ENCODE measurements around the gene DSPP.
"Not testable (repeated sequence)": the region's sequence is repeated elsewhere in the genome, so short reads cannot be mapped to it uniquely, and the experiment has no call there.

DSPP gene

GRCh38 chr4:87608229-87608628 lies at the start of gene DSPP:
DSPP (plus strand) TSS chr4:87608529; CDS start chr4:87610909, 2,380 bp downstream.
- no peak within 1 kb of the TSS for H3K27ac ChIP-seq (ENCODE audit: low read length)
- no peaks in the 10 kb centered on the region for H3K36me3 ChIP-seq (ENCODE audit: control insufficient read depth in 2 of 2, insufficient read depth in 2 of 2, low read length in 2 of 2)
- H3K27me3 ChIP-seq (ENCODE audit: control insufficient read depth in 1 of 2, insufficient read depth in 2 of 2, low read length in 2 of 2): no peaks in the 10 kb centered on the region
- no peak within 1 kb of the TSS for H3K9ac ChIP-seq (ENCODE audit: low read length in 2 of 2)
- no peaks in the 10 kb centered on the region for H3K9me3 ChIP-seq (ENCODE audit: control insufficient read depth in 2 of 2, low read length in 2 of 2)
- H3K4me1 ChIP-seq (ENCODE audit: control insufficient read depth, insufficient read depth, low read length): no peaks in the 10 kb centered on the region
- H3K4me3 ChIP-seq (ENCODE audit: low read length in 2 of 2): no peak within 1 kb of the TSS

DNA sequence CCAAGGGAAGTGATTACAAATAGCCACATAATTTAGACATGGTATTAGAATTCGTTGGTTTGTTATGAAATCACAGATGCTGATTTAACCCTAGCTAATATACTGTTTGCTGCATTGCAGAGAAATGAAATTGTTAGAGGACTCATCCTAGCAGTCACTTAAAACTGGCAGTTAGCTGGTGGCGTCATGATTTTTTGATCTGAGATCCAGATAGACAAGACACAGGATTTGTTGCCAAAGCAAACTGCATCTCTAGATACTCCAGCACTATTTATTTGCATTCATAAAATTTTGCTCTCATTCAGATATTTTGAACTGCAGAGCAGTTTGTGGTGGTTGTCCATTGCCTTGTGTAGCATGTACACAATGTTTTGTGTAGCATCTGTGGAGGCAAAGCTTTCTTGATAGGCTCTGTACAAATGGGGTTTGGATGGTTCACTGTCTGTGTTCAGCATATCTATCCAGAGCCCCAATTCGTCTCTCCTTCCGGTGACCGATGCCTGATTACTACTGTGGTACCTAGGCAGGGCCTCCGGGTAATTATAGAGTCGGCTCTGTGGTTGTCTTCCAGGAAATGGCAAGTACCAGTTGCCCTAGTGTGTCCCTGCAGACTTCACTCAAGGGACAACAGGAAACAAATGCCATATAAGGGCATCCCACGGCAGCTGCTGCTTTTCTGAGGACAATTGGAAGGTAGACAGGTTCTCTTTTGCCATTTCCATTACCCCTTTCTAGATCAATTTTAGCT lies 49.1 kb upstream of the DSPP start:
- Histone ChIP-seq H3K4me1 (ENCODE audit: control insufficient read depth, insufficient read depth, low read length) (no peaks in the 10 kb centered on the region), H3K27me3 (ENCODE audit: control insufficient read depth in 1 of 2, insufficient read depth in 2 of 2, low read length in 2 of 2) (peaks cover 0 to 3% of the 10 kb centered on the region in 2 donors), H3K4me3 (ENCODE audit: low read length in 2 of 2) (no peak overlapping the region), H3K27ac (ENCODE audit: low read length) (no peak overlapping the region), H3K9me3 (ENCODE audit: control insufficient read depth in 2 of 2, low read length in 2 of 2) (no peaks in the 10 kb centered on the region), H3K9ac (ENCODE audit: low read length in 2 of 2) (no peak overlapping the region), H3K36me3 (ENCODE audit: control insufficient read depth in 2 of 2, insufficient read depth in 2 of 2, low read length in 2 of 2) (no peaks in the 10 kb centered on the region)

- H3K27ac ChIP-seq (ENCODE audit: low read length): no peak overlapping the region
- H3K4me1 ChIP-seq (ENCODE audit: control insufficient read depth, insufficient read depth, low read length): no peaks in the 10 kb centered on the region
- no peak overlapping the region for H3K9ac ChIP-seq (ENCODE audit: low read length in 2 of 2)
- H3K9me3 ChIP-seq (ENCODE audit: control insufficient read depth in 2 of 2, low read length in 2 of 2): no peaks in the 10 kb centered on the region
- no peaks in the 10 kb centered on the region for H3K36me3 ChIP-seq (ENCODE audit: control insufficient read depth in 2 of 2, insufficient read depth in 2 of 2, low read length in 2 of 2)
- H3K4me3 ChIP-seq (ENCODE audit: low read length in 2 of 2): no peak overlapping the region
- peaks cover 0 to 3% of the 10 kb centered on the region in 2 donors for H3K27me3 ChIP-seq (ENCODE audit: control insufficient read depth in 1 of 2, insufficient read depth in 2 of 2, low read length in 2 of 2)
Measured at GRCh38 chr4:87560802-87561201, 47.5 kb upstream of the DSPP start.

DNA sequence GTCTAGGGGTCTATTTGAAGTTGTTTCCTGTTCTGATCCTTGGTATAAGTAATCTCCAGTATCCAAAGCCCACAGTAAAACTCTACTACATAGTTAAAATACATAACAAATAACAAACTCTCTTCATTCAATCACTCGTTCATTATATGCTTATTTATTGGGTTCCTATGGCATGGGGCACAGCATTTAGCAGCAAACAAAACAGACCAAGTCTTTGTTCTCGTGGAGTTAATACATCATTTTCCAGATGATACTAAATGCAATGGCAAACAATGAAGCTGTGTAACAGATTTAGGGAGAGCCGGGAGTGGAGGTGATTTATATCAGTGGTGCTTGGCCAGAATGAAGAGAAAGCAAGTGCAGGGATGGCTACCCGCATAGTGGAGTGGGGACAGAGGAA lies 42.6 kb upstream of the DSPP start:
- Histone ChIP-seq H3K9me3 (ENCODE audit: control insufficient read depth in 2 of 2, low read length in 2 of 2) (no peaks in the 10 kb centered on the region), H3K9ac (ENCODE audit: low read length in 2 of 2) (no peak overlapping the region), H3K27ac (ENCODE audit: low read length) (no peak overlapping the region), H3K27me3 (ENCODE audit: control insufficient read depth in 1 of 2, insufficient read depth in 2 of 2, low read length in 2 of 2) (peaks cover 0 to 2% of the 10 kb centered on the region in 2 donors), H3K36me3 (ENCODE audit: control insufficient read depth in 2 of 2, insufficient read depth in 2 of 2, low read length in 2 of 2) (no peaks in the 10 kb centered on the region), H3K4me3 (ENCODE audit: low read length in 2 of 2) (no peak overlapping the region), H3K4me1 (ENCODE audit: control insufficient read depth, insufficient read depth, low read length) (no peaks in the 10 kb centered on the region)

DNA sequence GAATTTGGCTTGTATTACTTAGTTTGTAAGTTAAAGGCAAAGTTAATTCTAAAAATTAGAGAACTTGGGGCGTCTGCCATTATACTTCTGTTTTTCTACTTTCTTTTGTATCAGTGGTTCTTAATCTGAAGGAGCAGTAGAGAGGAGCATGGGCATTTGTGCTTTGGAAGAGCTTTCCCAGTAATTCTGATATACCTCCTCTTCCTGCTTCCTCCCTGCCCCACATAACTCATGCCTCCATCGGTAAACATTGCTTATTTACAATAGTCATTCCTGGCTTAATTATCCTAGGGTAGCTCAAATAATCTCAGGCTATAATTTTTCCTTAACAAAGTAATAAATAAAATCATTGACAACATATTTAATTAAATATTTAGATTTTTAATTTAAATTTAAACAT lies 42.1 kb upstream of the DSPP start:
- Histone ChIP-seq H3K4me1 (ENCODE audit: control insufficient read depth, insufficient read depth, low read length) (no peaks in the 10 kb centered on the region), H3K36me3 (ENCODE audit: control insufficient read depth in 2 of 2, insufficient read depth in 2 of 2, low read length in 2 of 2) (no peaks in the 10 kb centered on the region), H3K9ac (ENCODE audit: low read length in 2 of 2) (no peak overlapping the region), H3K4me3 (ENCODE audit: low read length in 2 of 2) (no peak overlapping the region), H3K27me3 (ENCODE audit: control insufficient read depth in 1 of 2, insufficient read depth in 2 of 2, low read length in 2 of 2) (no peaks in the 10 kb centered on the region), H3K9me3 (ENCODE audit: control insufficient read depth in 2 of 2, low read length in 2 of 2) (no peaks in the 10 kb centered on the region), H3K27ac (ENCODE audit: low read length) (no peak overlapping the region)

GRCh38 chr4:87567191-87567590 lies 41.1 kb upstream of the DSPP start:
- Histone ChIP-seq H3K36me3 (ENCODE audit: control insufficient read depth in 2 of 2, insufficient read depth in 2 of 2, low read length in 2 of 2) (no peaks in the 10 kb centered on the region), H3K9me3 (ENCODE audit: control insufficient read depth in 2 of 2, low read length in 2 of 2) (no peaks in the 10 kb centered on the region), H3K9ac (ENCODE audit: low read length in 2 of 2) (no peak overlapping the region), H3K4me3 (ENCODE audit: low read length in 2 of 2) (no peak overlapping the region), H3K4me1 (ENCODE audit: control insufficient read depth, insufficient read depth, low read length) (no peaks in the 10 kb centered on the region), H3K27ac (ENCODE audit: low read length) (no peak overlapping the region), H3K27me3 (ENCODE audit: control insufficient read depth in 1 of 2, insufficient read depth in 2 of 2, low read length in 2 of 2) (no peaks in the 10 kb centered on the region)

- Histone ChIP-seq H3K27me3 (ENCODE audit: control insufficient read depth in 1 of 2, insufficient read depth in 2 of 2, low read length in 2 of 2) (no peaks in the 10 kb centered on the region), H3K9ac (ENCODE audit: low read length in 2 of 2) (no peak overlapping the region), H3K4me3 (ENCODE audit: low read length in 2 of 2) (no peak overlapping the region), H3K36me3 (ENCODE audit: control insufficient read depth in 2 of 2, insufficient read depth in 2 of 2, low read length in 2 of 2) (no peaks in the 10 kb centered on the region), H3K9me3 (ENCODE audit: control insufficient read depth in 2 of 2, low read length in 2 of 2) (no peaks in the 10 kb centered on the region), H3K4me1 (ENCODE audit: control insufficient read depth, insufficient read depth, low read length) (no peaks in the 10 kb centered on the region), H3K27ac (ENCODE audit: low read length) (no peak overlapping the region)
Measured at GRCh38 chr4:87570290-87570805, 38.0 kb upstream of the DSPP start.

GRCh38 chr4:87574376-87574775 lies 34.0 kb upstream of the DSPP start:
- not testable (repeated sequence) for H3K9me3 ChIP-seq (ENCODE audit: control insufficient read depth in 2 of 2, low read length in 2 of 2); H3K27ac ChIP-seq (ENCODE audit: low read length)

GRCh38 chr4:87574996-87575395 lies 33.3 kb upstream of the DSPP start:
- H3K4me3 ChIP-seq (ENCODE audit: low read length in 2 of 2): no peak overlapping the region
- H3K9ac ChIP-seq (ENCODE audit: low read length in 2 of 2): no peak overlapping the region
- no peak overlapping the region for H3K27ac ChIP-seq (ENCODE audit: low read length)
- no peaks in the 10 kb centered on the region for H3K36me3 ChIP-seq (ENCODE audit: control insufficient read depth in 2 of 2, insufficient read depth in 2 of 2, low read length in 2 of 2)
- no peaks in the 10 kb centered on the region for H3K27me3 ChIP-seq (ENCODE audit: control insufficient read depth in 1 of 2, insufficient read depth in 2 of 2, low read length in 2 of 2)
- H3K9me3 ChIP-seq (ENCODE audit: control insufficient read depth in 2 of 2, low read length in 2 of 2): no peaks in the 10 kb centered on the region
- H3K4me1 ChIP-seq (ENCODE audit: control insufficient read depth, insufficient read depth, low read length): no peaks in the 10 kb centered on the region

More at GRCh38 chr4:87574376-87574775, 34.0 kb upstream of the DSPP start:
- not testable (repeated sequence) for H3K4me3 ChIP-seq (ENCODE audit: low read length in 2 of 2); H3K27me3 ChIP-seq (ENCODE audit: control insufficient read depth in 1 of 2, insufficient read depth in 2 of 2, low read length in 2 of 2); H3K9ac ChIP-seq (ENCODE audit: low read length in 2 of 2); H3K4me1 ChIP-seq (ENCODE audit: control insufficient read depth, insufficient read depth, low read length); H3K36me3 ChIP-seq (ENCODE audit: control insufficient read depth in 2 of 2, insufficient read depth in 2 of 2, low read length in 2 of 2)

DNA sequence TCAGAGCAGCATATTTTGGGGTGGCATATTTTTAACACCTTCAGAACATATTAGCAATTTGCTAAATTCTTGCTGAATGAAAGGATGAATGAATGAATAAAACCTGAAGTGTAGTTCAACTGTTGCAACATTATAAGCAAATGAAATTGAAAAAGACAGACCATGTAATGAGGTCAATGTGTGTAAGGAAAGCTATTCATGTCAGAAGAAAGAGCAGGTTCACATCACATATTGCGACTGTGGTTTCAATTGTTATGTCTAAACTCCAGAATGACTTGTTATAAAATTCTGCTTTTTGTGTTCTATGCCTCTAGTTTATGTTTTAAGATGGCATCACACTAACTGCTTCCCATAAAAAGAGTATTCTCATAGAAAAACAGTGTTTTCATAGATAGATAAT lies 32.9 kb upstream of the DSPP start:
- no peak overlapping the region for H3K4me3 ChIP-seq (ENCODE audit: low read length in 2 of 2)
- no peaks in the 10 kb centered on the region for H3K9me3 ChIP-seq (ENCODE audit: control insufficient read depth in 2 of 2, low read length in 2 of 2)
- no peaks in the 10 kb centered on the region for H3K4me1 ChIP-seq (ENCODE audit: control insufficient read depth, insufficient read depth, low read length)
- H3K27me3 ChIP-seq (ENCODE audit: control insufficient read depth in 1 of 2, insufficient read depth in 2 of 2, low read length in 2 of 2): no peaks in the 10 kb centered on the region
- H3K9ac ChIP-seq (ENCODE audit: low read length in 2 of 2): no peak overlapping the region
- no peak overlapping the region for H3K27ac ChIP-seq (ENCODE audit: low read length)
- no peaks in the 10 kb centered on the region for H3K36me3 ChIP-seq (ENCODE audit: control insufficient read depth in 2 of 2, insufficient read depth in 2 of 2, low read length in 2 of 2)

DNA sequence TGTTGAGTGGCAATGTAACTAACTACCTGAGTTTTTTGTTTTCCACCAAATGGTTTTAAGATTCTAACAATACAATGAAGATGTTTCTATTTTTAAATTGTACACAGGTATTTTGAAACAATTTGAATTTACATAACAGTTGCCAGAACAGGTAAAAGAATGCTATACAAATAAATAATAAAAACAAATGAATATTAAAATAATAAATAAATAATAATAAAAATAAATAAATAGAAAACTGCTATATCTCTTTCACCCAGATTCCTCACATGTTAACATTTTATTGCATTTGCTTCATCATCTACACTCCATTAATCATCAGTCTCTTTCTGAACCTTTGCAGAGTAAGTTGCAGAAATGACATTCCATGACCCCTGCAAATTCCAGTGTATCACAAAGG lies 32.3 kb upstream of the DSPP start:
- no peaks in the 10 kb centered on the region for H3K9me3 ChIP-seq (ENCODE audit: control insufficient read depth in 2 of 2, low read length in 2 of 2)
- H3K4me1 ChIP-seq (ENCODE audit: control insufficient read depth, insufficient read depth, low read length): no peaks in the 10 kb centered on the region
- H3K4me3 ChIP-seq (ENCODE audit: low read length in 2 of 2): no peak overlapping the region
- no peaks in the 10 kb centered on the region for H3K27me3 ChIP-seq (ENCODE audit: control insufficient read depth in 1 of 2, insufficient read depth in 2 of 2, low read length in 2 of 2)
- H3K27ac ChIP-seq (ENCODE audit: low read length): no peak overlapping the region
- no peak overlapping the region for H3K9ac ChIP-seq (ENCODE audit: low read length in 2 of 2)
- H3K36me3 ChIP-seq (ENCODE audit: control insufficient read depth in 2 of 2, insufficient read depth in 2 of 2, low read length in 2 of 2): no peaks in the 10 kb centered on the region

Measured in stomach smooth muscle (tissue), 2 donors.